ENCODE measurements around the gene NEK7. TPM values are rescaled to one million over a fixed set of nuclear protein-coding genes. Genes with fewer than 3 reads are reported as not detected.

NEK7 gene
- polyA plus RNA-seq, 1 donor (not counting 4 experiments of a cell fraction or from before 2014, with no cell fraction given) = 56.8 TPM

- H2AFZ ChIP-seq (ENCODE audit: control insufficient read depth, low read length) = no peak overlapping the region
- FAIRE-seq = no peak
- no peaks in the 10 kb centered on the region for H3K27me3 ChIP-seq (ENCODE audit: control insufficient read depth, extremely low read depth, insufficient read depth, low read length)
- no peak overlapping the region for H3K4me2 ChIP-seq (ENCODE audit: control insufficient read depth, extremely low read depth, insufficient read depth, low read depth, low read length)
- no peak for DNase-seq (ENCODE audit: low read depth, low spot score)
- no peak overlapping the region for H3K4me3 ChIP-seq (ENCODE audit: control insufficient read depth in 2 of 3, extremely low read depth in 1 of 3, insufficient read depth in 2 of 3, low read depth in 1 of 3, low read length in 3 of 3)
- H3K36me3 ChIP-seq (ENCODE audit: control insufficient read depth in 2 of 2, extremely low read depth in 1 of 2, insufficient read depth in 2 of 2, low read length in 2 of 2) = peaks cover 0 to 2% of the 10 kb centered on the region in 2 experiments
- H3K9me3 ChIP-seq (ENCODE audit: control insufficient read depth, low read depth, low read length) = peaks cover under 1% of the 10 kb centered on the region
- H3K9ac ChIP-seq (ENCODE audit: control insufficient read depth, extremely low read depth, insufficient read depth, low read length) = no peak overlapping the region
- no peak for TF ChIP-seq EZH2 (IDR thresholded peaks at IDR 0.05; ENCODE audit: low read length)
- no peak for TF ChIP-seq CTCF (optimal IDR thresholded peaks at IDR 0.05 in 1 of 3, IDR thresholded peaks at IDR 0.05 in 1 of 3, conservative IDR thresholded peaks at IDR 0.05 in 1 of 3; ENCODE audit: extremely low read depth in 1 of 3, insufficient read depth in 2 of 3, low read length in 3 of 3)
- H3K4me1 ChIP-seq (ENCODE audit: control insufficient read depth, extremely low read depth, insufficient read depth, low read length) = no peaks in the 10 kb centered on the region
- H3K27ac ChIP-seq (ENCODE audit: control insufficient read depth, insufficient read depth, low read length) = no peak overlapping the region
- dilution Hi-C loops (cut with MboI; ENCODE audit: extremely low pct_ligation_motif_present, low sequenced_read_pairs) = no loop called here
- H4K20me1 ChIP-seq (ENCODE audit: control insufficient read depth, extremely low read depth, insufficient read depth, low read length) = no peaks in the 10 kb centered on the region
- peaks cover 23% of the 10 kb centered on the region for H3K79me2 ChIP-seq (ENCODE audit: control insufficient read depth, insufficient read depth, low read length)
- H3K9me1 ChIP-seq (ENCODE audit: control insufficient read depth, extremely low read depth, insufficient read depth, low read length) = no peaks in the 10 kb centered on the region
Measured at GRCh38 chr1:198241553-198241952, 84.8 kb downstream of the NEK7 start.

- peaks cover 25% of the 10 kb centered on the region for H3K79me2 ChIP-seq (ENCODE audit: control insufficient read depth, insufficient read depth, low read length)
Measured at GRCh38 chr1:198244772-198245171, 88.0 kb downstream of the NEK7 start.

More at GRCh38 chr1:198244772-198245171, 88.0 kb downstream of the NEK7 start:
- no peak overlapping the region for H3K4me3 ChIP-seq (ENCODE audit: control insufficient read depth in 2 of 3, extremely low read depth in 1 of 3, insufficient read depth in 2 of 3, low read depth in 1 of 3, low read length in 3 of 3)
- no peaks in the 10 kb centered on the region for H4K20me1 ChIP-seq (ENCODE audit: control insufficient read depth, extremely low read depth, insufficient read depth, low read length)
- H3K27ac ChIP-seq (ENCODE audit: control insufficient read depth, insufficient read depth, low read length) = no peak overlapping the region
- no peak overlapping the region for H3K9ac ChIP-seq (ENCODE audit: control insufficient read depth, extremely low read depth, insufficient read depth, low read length)
- no peaks in the 10 kb centered on the region for H3K9me1 ChIP-seq (ENCODE audit: control insufficient read depth, extremely low read depth, insufficient read depth, low read length)
- no peak overlapping the region for H3K4me2 ChIP-seq (ENCODE audit: control insufficient read depth, extremely low read depth, insufficient read depth, low read depth, low read length)
- no peak overlapping the region for H2AFZ ChIP-seq (ENCODE audit: control insufficient read depth, low read length)
- no peaks in the 10 kb centered on the region for H3K36me3 ChIP-seq (ENCODE audit: control insufficient read depth in 2 of 2, extremely low read depth in 1 of 2, insufficient read depth in 2 of 2, low read length in 2 of 2)
- FAIRE-seq = no peak
- dilution Hi-C loops (cut with MboI; ENCODE audit: extremely low pct_ligation_motif_present, low sequenced_read_pairs) = no loop called here
- H3K4me1 ChIP-seq (ENCODE audit: control insufficient read depth, extremely low read depth, insufficient read depth, low read length) = no peaks in the 10 kb centered on the region
- TF ChIP-seq EZH2 (IDR thresholded peaks at IDR 0.05; ENCODE audit: low read length) (no peak), CTCF (optimal IDR thresholded peaks at IDR 0.05 in 1 of 3, IDR thresholded peaks at IDR 0.05 in 1 of 3, conservative IDR thresholded peaks at IDR 0.05 in 1 of 3; ENCODE audit: extremely low read depth in 1 of 3, insufficient read depth in 2 of 3, low read length in 3 of 3) (no peak)
- no peaks in the 10 kb centered on the region for H3K9me3 ChIP-seq (ENCODE audit: control insufficient read depth, low read depth, low read length)
- H3K27me3 ChIP-seq (ENCODE audit: control insufficient read depth, extremely low read depth, insufficient read depth, low read length) = no peaks in the 10 kb centered on the region
- DNase-seq (ENCODE audit: low read depth, low spot score) = no peak

Measured in keratinocyte (primary cell).